ENCODE measurements around the gene KIRREL3. TPM values are rescaled to one million over a fixed set of nuclear protein-coding genes. Genes with fewer than 3 reads are reported as not detected.

Gene KIRREL3
- total and polyA plus RNA-seq, 2 experiments from 2014 or later = 16.1 to 35.6 TPM

- Histone ChIP-seq H3K9me2 (ENCODE audit: insufficient read depth) (no peaks in the 10 kb centered on the region), H3K9me3 (ENCODE audit: low read depth) (no peaks in the 10 kb centered on the region), H3K79me2 (ENCODE audit: insufficient read depth) (no peaks in the 10 kb centered on the region), H4K20me1 (ENCODE audit: insufficient read depth) (no peaks in the 10 kb centered on the region), H3K27ac (no peak overlapping the region), H3K4me2 (ENCODE audit: unreplicated experiment) (no peak overlapping the region), H3K27me3 (replicated peaks; ENCODE audit: insufficient read depth) (no peaks in the 10 kb centered on the region), H3K9ac (no peak overlapping the region), H2AFZ (no peak overlapping the region), H3K4me1 (ENCODE audit: insufficient read depth) (no peaks in the 10 kb centered on the region), H3F3A (ENCODE audit: insufficient read depth) (no peaks in the 10 kb centered on the region), H3K36me3 (ENCODE audit: low read depth) (no peaks in the 10 kb centered on the region), H3K4me3 (no peak overlapping the region)
- in situ Hi-C loops (cut with MboI) = loop anchor here (10.0 to 25.0 kb wide), 2 partner anchors 372 to 725 kb away; no protein-coding TSS in a partner anchor
- WGBS, 2 experiments (ENCODE audit: low coverage in 1 of 2, low lambda C conversion rate in 2 of 2, missing lambda C conversion rate in 2 of 2) = 76 to 80% methylated on average over 8 of the region's 8 CpGs
- no peak for DNase-seq
- TF ChIP-seq EZH2 (IDR thresholded peaks at IDR 0.05; ENCODE audit: insufficient read depth, poor library complexity, severe bottlenecking) (no peak), EZH2phosphoT487 (IDR thresholded peaks at IDR 0.05; ENCODE audit: insufficient read depth, low read depth) (no peak)
Observed at GRCh38 chr11:126612671-126613070, 387.9 kb downstream of the KIRREL3 start.

GRCh38 chr11:126611438-126611837, 389.1 kb downstream of the KIRREL3 start:
- Histone ChIP-seq H3K4me3 (no peak overlapping the region), H3K4me1 (ENCODE audit: insufficient read depth) (0 out of 2 replicates have a peak, but pooled peaks cover 4% of the 10 kb centered on the region), H3K36me3 (ENCODE audit: low read depth) (no peaks in the 10 kb centered on the region), H3K4me2 (ENCODE audit: unreplicated experiment) (no peak overlapping the region), H3F3A (ENCODE audit: insufficient read depth) (no peaks in the 10 kb centered on the region), H3K27ac (no peak overlapping the region), H3K9ac (no peak overlapping the region), H3K9me3 (ENCODE audit: low read depth) (no peaks in the 10 kb centered on the region), H3K9me2 (ENCODE audit: insufficient read depth) (no peaks in the 10 kb centered on the region), H4K20me1 (ENCODE audit: insufficient read depth) (no peaks in the 10 kb centered on the region), H3K27me3 (replicated peaks; ENCODE audit: insufficient read depth) (no peaks in the 10 kb centered on the region), H2AFZ (no peak overlapping the region), H3K79me2 (ENCODE audit: insufficient read depth) (no peaks in the 10 kb centered on the region)
- 83 to 85% methylated on average over 8 of the region's 8 CpGs for whole genome bisulfite sequencing, 2 experiments (ENCODE audit: low coverage in 1 of 2, low lambda C conversion rate in 2 of 2, missing lambda C conversion rate in 2 of 2)
- TF ChIP-seq EZH2 (IDR thresholded peaks at IDR 0.05; ENCODE audit: insufficient read depth, poor library complexity, severe bottlenecking) (no peak), EZH2phosphoT487 (IDR thresholded peaks at IDR 0.05; ENCODE audit: insufficient read depth, low read depth) (no peak)
- DNase-seq = no peak
- in situ Hi-C loops (cut with MboI) = loop anchor here (10.0 to 25.0 kb wide), 2 partner anchors 373 to 726 kb away; no protein-coding TSS in a partner anchor

- WGBS, 2 experiments (ENCODE audit: low coverage in 1 of 2, low lambda C conversion rate in 2 of 2, missing lambda C conversion rate in 2 of 2) = 64% methylated on average over 1 of the region's 1 CpG
Observed at GRCh38 chr11:126608658-126609057, 391.9 kb downstream of the KIRREL3 start.

GRCh38 chr11:126607776-126608541, 392.6 kb downstream of the KIRREL3 start:
- in situ Hi-C loops (cut with MboI) = loop anchor here (10.0 to 25.0 kb wide), 2 partner anchors 467 to 729 kb away; no protein-coding TSS in a partner anchor
- H3K4me1 ChIP-seq (ENCODE audit: insufficient read depth) = 0 out of 2 replicates have a peak, but pooled peaks cover 4% of the 10 kb centered on the region
- WGBS, 2 experiments (ENCODE audit: low coverage in 1 of 2, low lambda C conversion rate in 2 of 2, missing lambda C conversion rate in 2 of 2) = 71 to 74% methylated on average over 16 to 19 of the region's 19 CpGs
- no peaks in the 10 kb centered on the region for H3K9me3 ChIP-seq (ENCODE audit: low read depth)
- H3K4me2 ChIP-seq (ENCODE audit: unreplicated experiment) = no peak overlapping the region
- H3K27ac ChIP-seq = no peak overlapping the region
- no peak overlapping the region for H2AFZ ChIP-seq
- H3K79me2 ChIP-seq (ENCODE audit: insufficient read depth) = no peaks in the 10 kb centered on the region
- no peak overlapping the region for H3K4me3 ChIP-seq
- no peak overlapping the region for H3K9ac ChIP-seq
- no peaks in the 10 kb centered on the region for H3K9me2 ChIP-seq (ENCODE audit: insufficient read depth)
- TF ChIP-seq EZH2 (IDR thresholded peaks at IDR 0.05; ENCODE audit: insufficient read depth, poor library complexity, severe bottlenecking) (no peak), EZH2phosphoT487 (IDR thresholded peaks at IDR 0.05; ENCODE audit: insufficient read depth, low read depth) (no peak)
- no peaks in the 10 kb centered on the region for H4K20me1 ChIP-seq (ENCODE audit: insufficient read depth)
- no peaks in the 10 kb centered on the region for H3K27me3 ChIP-seq (replicated peaks; ENCODE audit: insufficient read depth)
- H3K36me3 ChIP-seq (ENCODE audit: low read depth) = no peaks in the 10 kb centered on the region
- no peaks in the 10 kb centered on the region for H3F3A ChIP-seq (ENCODE audit: insufficient read depth)
- no peak for DNase-seq

More at GRCh38 chr11:126608658-126609057, 391.9 kb downstream of the KIRREL3 start:
- Histone ChIP-seq H3K4me2 (ENCODE audit: unreplicated experiment) (no peak overlapping the region), H4K20me1 (ENCODE audit: insufficient read depth) (no peaks in the 10 kb centered on the region), H3K36me3 (ENCODE audit: low read depth) (no peaks in the 10 kb centered on the region), H3K27ac (no peak overlapping the region), H3K9me2 (ENCODE audit: insufficient read depth) (no peaks in the 10 kb centered on the region), H3K9me3 (ENCODE audit: low read depth) (no peaks in the 10 kb centered on the region), H3K4me3 (no peak overlapping the region), H3K4me1 (ENCODE audit: insufficient read depth) (0 out of 2 replicates have a peak, but pooled peaks cover 4% of the 10 kb centered on the region), H3K79me2 (ENCODE audit: insufficient read depth) (no peaks in the 10 kb centered on the region), H3K9ac (no peak overlapping the region), H2AFZ (no peak overlapping the region), H3K27me3 (replicated peaks; ENCODE audit: insufficient read depth) (no peaks in the 10 kb centered on the region), H3F3A (ENCODE audit: insufficient read depth) (no peaks in the 10 kb centered on the region)
- DNase-seq = no peak
- in situ Hi-C loops (cut with MboI) = loop anchor here (10.0 to 25.0 kb wide), 2 partner anchors 466 to 729 kb away; no protein-coding TSS in a partner anchor
- TF ChIP-seq EZH2phosphoT487 (IDR thresholded peaks at IDR 0.05; ENCODE audit: insufficient read depth, low read depth) (no peak), EZH2 (IDR thresholded peaks at IDR 0.05; ENCODE audit: insufficient read depth, poor library complexity, severe bottlenecking) (no peak)
